Panc1 (cell line): ENCODE results near the gene FCN1. TPM values are rescaled to one million over a fixed set of nuclear protein-coding genes. Genes with fewer than 3 reads are reported as not detected.
"Not testable (repeated sequence)": the region's sequence is repeated elsewhere in the genome, so short reads cannot be mapped to it uniquely, and the experiment has no call there.

Experiments used
- ATAC-seq: fragments of 200-7000 bp; cut with Tn5 transposase; 2 replicates; pipeline ENCODE4 v1.9.1; 2020; ENCODE audit warnings: mild to moderate bottlenecking, moderate library complexity
- BruUV-seq: library from RNA; stranded (reverse); fragments of 400-500 nt; replicated peaks from 2 replicates; lab custom pipeline; 2021; lab: Mats Ljungman, UMichigan
- CTCF ChIA-PET: fragments of 300-600 bp; sonication (Branson Sonifier 250); formaldehyde crosslinking; loops from one replicate; lab custom pipeline; 2022; ENCODE audit warnings: antibody characterized with exemption; lab: Charles Lee
- POLR2A ChIA-PET: fragments of 300-600 bp; sonication (Branson Sonifier 250); formaldehyde crosslinking; loops from one replicate; lab custom pipeline; 2022; ENCODE audit warnings: antibody characterized with exemption; lab: Charles Lee
- DNase-seq: peaks from one replicate; pipeline ENCODE4 v3.0.0-alpha.2; 2010; ENCODE audit warnings: low read depth, low spot score
- H3K27ac ChIP-seq: 2 replicates; pipeline ENCODE4 v1.5.1; 2011; ENCODE audit warnings: mild to moderate bottlenecking, low read length, inconsistent platforms
- H3K27me3 ChIP-seq: fragments of 200-500 bp; sonication (Bioruptor generic); 2 replicates; pipeline ENCODE4 v1.6.0; 2014; ENCODE audit warnings: low read length, inconsistent platforms; ENCODE audit not compliant: control insufficient read depth, insufficient read depth
- H3K36me3 ChIP-seq: fragments of 200-500 bp; sonication (Bioruptor generic); 2 replicates; pipeline ENCODE4 v1.5.1; 2014; ENCODE audit warnings: inconsistent platforms, mild to moderate bottlenecking, low read length, moderate library complexity; ENCODE audit not compliant: control insufficient read depth, insufficient read depth
- H3K4me1 ChIP-seq: 2 replicates; pipeline ENCODE4 v1.5.1; 2011; ENCODE audit warnings: inconsistent platforms, mild to moderate bottlenecking, low read length, moderate library complexity; ENCODE audit not compliant: control insufficient read depth, insufficient read depth
- H3K4me3 ChIP-seq, 2 experiments: 2 replicates each; pipeline ENCODE4 v1.5.1; 2011 to 2012; ENCODE audit warnings: low read depth in 2 of 2, low read length in 2 of 2, mild to moderate bottlenecking in 2 of 2, inconsistent platforms in 1 of 2, moderate library complexity in 1 of 2
- H3K9me3 ChIP-seq: fragments of 200-500 bp; sonication (Bioruptor generic); 2 replicates; pipeline ENCODE4 v1.5.1; 2014; ENCODE audit warnings: low read depth, mild to moderate bottlenecking, inconsistent platforms, low read length, moderate library complexity; ENCODE audit not compliant: control insufficient read depth, insufficient read depth
- CTCF ChIP-seq: fragments of 450-650 bp; IDR thresholded peaks from 2 replicates; pipeline ENCODE4 v1.5.1; 2017; ENCODE audit warnings: mild to moderate bottlenecking
- POLR2AphosphoS5 ChIP-seq: IDR thresholded peaks from 2 replicates; pipeline ENCODE4 v1.6.1; 2012; ENCODE audit warnings: mild to moderate bottlenecking, low read depth, low read length, moderate library complexity
- REST ChIP-seq, 2 experiments: IDR thresholded peaks; 2 replicates each; pipeline ENCODE4 v1.6.1; 2011 to 2012; ENCODE audit warnings: low read depth in 2 of 2, control low read depth in 1 of 2, low read length in 1 of 2, mild to moderate bottlenecking in 1 of 2, moderate library complexity in 1 of 2; ENCODE audit not compliant: insufficient read depth in 1 of 2
- SIN3A ChIP-seq: IDR thresholded peaks from 2 replicates; pipeline ENCODE4 v1.6.1; 2012; ENCODE audit warnings: low read depth, mild to moderate bottlenecking, low read length, moderate library complexity, borderline replicate concordance; ENCODE audit not compliant: insufficient read depth
- TCF7L2 ChIP-seq: IDR thresholded peaks from 2 replicates; pipeline ENCODE4 v1.6.1; 2011; ENCODE audit warnings: mild to moderate bottlenecking, low read depth, low read length, inconsistent platforms
- in situ Hi-C: cut with HindIII; loops from 2 replicates; pipeline ENCODE4 v1.10.0; 2016; ENCODE audit warnings: low sequenced_read_pairs, low pct_unique_long_range_greater_than_20kb
- intact Hi-C: fragments of 100-400 bp; cut with micrococcal nuclease; formaldehyde crosslinking; loops from one replicate; pipeline ENCODE4 v1.10.0; 2022; ENCODE audit not compliant: unreplicated experiment
- total RNA-seq: library from RNA; stranded (reverse); gene quantifications from one replicate; pipeline ENCODE4 v1.2.1, GENCODE V29; 2021; ENCODE audit not compliant: unreplicated experiment

The FCN1 gene
- total RNA-seq, 1 experiment from 2014 or later: not detected

- H3K36me3 ChIP-seq, H3K9me3 ChIP-seq, intact Hi-C loops, CTCF ChIA-PET, POLR2A ChIA-PET, H3K27ac ChIP-seq, ATAC-seq, DNase-seq, H3K4me3 ChIP-seq, H3K4me1 ChIP-seq, BruUV-seq, H3K27me3 ChIP-seq, in situ Hi-C loops: not testable (repeated sequence)
Observed at GRCh38 chr9:134857451-134857850, 60.3 kb downstream of the FCN1 start.

- POLR2A ChIA-PET: no interaction called here
- no peak for DNase-seq
- no peaks in the 10 kb centered on the region for H3K9me3 ChIP-seq
- in situ Hi-C loops (no loop called here), intact Hi-C loops (no loop called here)
- no peaks in the 10 kb centered on the region for H3K4me1 ChIP-seq
- ATAC-seq: no peak
- no peak overlapping the region for H3K27ac ChIP-seq
- H3K4me3 ChIP-seq: no peak overlapping the region
- CTCF ChIA-PET: no interaction called here
- no TSS peak for BruUV-seq
- H3K36me3 ChIP-seq: no peaks in the 10 kb centered on the region
- H3K27me3 ChIP-seq: no peaks in the 10 kb centered on the region; the same call in 1 of the 2 replicates
- TF ChIP-seq TCF7L2 (no peak), REST (IDR thresholded peaks at IDR 0.05; ENCODE audit: insufficient read depth in 1 of 2, low read depth in 2 of 2, low read length in 1 of 2) (no peak), CTCF (no peak), POLR2AphosphoS5 (no peak), SIN3A (no peak)
Observed at GRCh38 chr9:134855900-134856377, 61.8 kb downstream of the FCN1 start.

Other genes with a start within 250 kb of the FCN1 start
- gene FCN2, start 37.1 kb downstream of the FCN1 start, total RNA-seq: not detected
- gene OLFM1, start 169.8 kb upstream of the FCN1 start, total RNA-seq: 0.39 TPM